GM04503 (cell line): ENCODE data around the gene BLOC1S2.
"Not testable (repeated sequence)": the region's sequence is repeated elsewhere in the genome, so short reads cannot be mapped to it uniquely, and the experiment has no call there.

Experiments
- DNase-seq: peaks from one replicate; pipeline ENCODE4 v3.0.0-alpha.2; 2012; ENCODE audit warnings: low read depth

The BLOC1S2 gene

DNA sequence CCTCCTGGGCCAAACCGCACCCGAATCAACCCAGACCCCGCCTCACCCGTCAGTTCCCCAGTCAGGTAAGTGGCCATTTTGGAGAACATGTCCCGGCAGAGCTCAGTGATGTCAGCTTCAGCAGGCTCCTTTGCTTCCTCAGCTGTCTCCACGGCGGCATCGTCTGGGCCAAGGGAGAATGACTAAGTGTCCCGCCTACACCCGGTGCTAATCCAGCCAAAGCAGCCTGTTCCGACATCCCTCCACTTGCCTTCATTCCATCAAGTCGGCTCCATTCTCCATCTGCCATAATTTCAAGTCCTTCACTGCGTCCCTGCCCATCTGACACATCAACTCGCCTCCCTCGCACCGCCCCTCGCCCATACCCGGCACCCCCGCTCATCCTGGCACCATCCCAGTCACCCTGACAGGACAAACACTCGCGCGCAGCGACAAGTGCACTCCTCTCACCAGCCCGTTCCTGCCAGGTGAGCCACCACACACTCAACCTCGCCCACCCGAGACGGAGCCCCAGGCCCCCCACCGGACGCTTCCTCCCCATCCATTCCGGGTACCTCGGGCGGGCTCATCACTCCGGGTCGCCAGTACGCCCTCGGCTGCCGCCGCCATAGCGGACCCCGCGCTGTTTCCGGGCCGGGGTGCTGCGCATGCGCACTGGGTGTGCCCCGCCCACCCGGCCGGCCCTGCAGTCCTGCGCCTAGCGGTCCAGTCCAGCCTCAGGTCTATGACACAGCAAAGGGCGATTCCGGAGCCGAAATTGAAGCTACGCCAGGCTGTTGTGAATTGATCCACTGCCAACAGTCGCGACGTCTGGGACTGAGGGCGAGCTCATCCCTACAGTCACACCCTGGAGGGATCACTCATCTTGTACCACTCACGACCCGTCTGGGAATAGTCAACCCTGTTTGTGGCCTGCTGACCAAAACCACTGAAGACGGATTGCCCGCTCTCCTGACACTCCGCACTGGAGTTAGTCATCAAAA, at the start of gene BLOC1S2:
BLOC1S2 (minus strand) TSS at position 630 of the 983 bp plus-strand sequence; CDS start at position 609, 21 bp downstream.
- DNase-seq = peak; percentile 68

DNA sequence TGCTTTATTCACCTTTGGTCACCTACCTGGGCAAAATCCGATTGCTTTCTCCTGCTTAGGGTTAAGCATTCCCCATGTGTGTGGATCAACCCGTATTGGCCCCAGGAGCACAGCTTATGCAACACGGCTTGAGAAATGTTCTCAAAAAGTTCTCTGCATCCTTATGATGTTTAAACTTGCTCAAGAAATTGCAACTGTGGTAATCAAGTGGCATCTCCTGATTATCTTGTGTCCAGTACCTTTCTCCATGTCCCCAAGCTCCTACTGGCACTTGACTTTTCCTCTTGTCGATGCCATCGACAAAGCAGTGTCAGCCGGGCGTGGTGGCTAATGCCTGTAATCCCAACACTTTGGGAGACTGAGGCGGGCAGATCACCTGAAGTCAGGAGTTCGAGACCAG, 48.3 kb upstream of the BLOC1S2 start:
- DNase-seq = no peak

DNA sequence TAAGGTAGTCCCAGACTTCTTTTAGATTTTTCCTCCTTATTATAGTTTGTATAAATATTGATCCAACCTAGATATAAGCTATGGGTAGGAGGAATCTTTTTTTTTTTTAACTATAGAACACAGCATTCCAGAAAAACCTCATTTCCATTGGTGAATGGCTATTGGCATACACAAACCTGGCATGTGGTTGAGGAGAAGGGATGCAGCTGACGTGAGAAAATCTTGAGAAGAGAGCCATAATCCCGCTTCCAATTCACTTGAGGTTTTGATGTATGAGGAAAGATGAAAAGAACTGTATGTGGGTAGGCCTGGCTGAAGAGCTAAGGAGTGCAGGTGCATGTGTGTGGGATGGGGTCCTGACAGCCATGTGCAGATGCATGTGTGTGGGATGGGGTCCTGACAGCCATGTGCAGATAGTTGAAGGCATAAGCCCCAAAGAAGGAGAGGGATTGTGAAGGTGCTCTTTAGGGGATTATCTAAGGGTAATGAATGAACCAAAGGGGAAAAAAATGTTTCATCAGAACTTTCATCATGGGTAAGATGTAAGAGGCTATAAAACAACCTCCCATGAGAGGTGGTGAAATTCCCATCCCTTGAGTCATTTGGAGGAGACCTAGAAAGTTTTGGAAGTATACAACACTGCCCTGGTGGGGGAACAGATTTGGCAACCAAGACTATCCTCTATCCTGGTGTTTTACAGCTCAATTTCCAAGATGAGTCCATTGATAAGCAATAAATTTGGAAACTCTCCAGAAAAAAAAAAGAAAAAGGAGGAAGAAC, 47.4 kb upstream of the BLOC1S2 start:
- no peak for DNase-seq

DNA sequence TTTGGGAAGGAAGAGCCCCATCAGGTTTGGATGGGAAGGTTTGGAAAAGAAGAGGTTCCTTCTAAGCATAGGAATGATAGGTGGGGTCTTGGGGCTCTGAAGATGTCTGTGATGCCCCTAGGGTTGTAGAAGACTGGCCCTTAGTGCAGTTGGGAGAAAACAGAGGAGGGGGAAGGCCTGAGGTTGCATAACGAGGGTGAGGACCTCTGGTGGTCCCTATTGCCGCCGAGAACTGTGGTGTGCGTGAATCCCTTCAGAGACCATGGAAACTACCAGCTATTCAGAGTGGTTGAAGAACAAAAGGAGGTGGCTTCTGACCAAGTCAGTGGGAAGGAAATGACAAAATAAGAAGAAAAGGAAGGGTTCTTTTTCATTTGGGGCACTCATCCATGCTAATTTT, 46.6 kb upstream of the BLOC1S2 start:
- no peak for DNase-seq

DNA sequence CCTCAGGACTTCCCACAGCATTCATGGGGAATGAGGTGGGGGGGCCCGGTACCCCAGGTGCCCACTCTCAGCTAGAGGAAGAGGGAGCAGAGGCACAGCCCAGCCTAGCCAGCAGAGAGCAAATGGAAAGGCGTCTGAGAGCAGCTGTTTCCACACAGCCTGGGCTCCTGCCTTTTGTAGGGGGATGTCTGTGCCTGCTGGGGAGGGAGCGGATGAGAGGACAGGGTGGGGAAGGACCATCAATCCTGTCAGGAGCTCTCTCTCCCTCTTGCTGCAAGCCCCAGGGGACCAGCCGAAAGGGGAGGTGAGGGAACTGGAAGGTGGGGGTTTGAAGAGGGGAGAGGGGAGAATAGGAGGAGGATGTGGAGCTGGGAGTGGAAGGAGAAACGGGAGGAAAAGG, 43.6 kb upstream of the BLOC1S2 start, which contains the start of gene PKD2L1:
PKD2L1 (minus strand) TSS at position 150 of the 400 bp plus-strand sequence; CDS start at position 25, 125 bp downstream.
- DNase-seq = no peak

DNA sequence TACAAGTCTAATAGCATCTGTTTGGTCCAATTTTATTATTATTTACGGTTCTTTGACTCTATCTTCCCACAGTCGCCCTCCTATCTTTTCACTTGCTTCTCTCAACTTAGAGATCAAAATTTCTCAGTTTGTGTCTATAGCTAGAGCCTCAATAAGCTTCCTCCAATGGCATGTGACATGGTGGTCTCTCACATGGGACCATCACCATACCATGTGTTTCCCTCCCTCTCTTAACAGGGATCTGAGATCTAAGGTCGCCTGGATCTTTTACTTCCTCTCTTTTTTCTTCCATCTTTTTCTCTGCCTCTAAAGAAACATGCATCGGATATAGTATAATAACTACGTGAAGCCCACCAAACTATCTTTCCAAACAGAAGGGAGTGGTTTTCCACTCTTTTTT, 41.7 kb upstream of the BLOC1S2 start:
- DNase-seq = no peak

DNA sequence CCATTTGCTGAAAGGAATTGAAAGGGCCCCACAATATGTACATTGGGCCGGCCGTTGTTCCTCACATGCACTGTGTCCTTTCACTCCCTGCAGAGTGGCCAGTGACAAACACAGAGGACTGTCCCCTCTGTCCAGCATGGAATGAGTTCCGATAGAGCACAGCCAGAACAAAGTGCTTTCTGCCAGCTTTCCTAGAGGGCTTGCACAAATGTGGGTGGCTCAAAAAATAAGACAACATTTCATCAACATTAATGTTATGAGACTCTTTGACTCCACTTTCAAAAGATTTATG, 41.2 kb upstream of the BLOC1S2 start:
- DNase-seq = no peak

- no peak for DNase-seq
Measured at GRCh38 chr10:100327007-100327717, 40.7 kb upstream of the BLOC1S2 start.

DNA sequence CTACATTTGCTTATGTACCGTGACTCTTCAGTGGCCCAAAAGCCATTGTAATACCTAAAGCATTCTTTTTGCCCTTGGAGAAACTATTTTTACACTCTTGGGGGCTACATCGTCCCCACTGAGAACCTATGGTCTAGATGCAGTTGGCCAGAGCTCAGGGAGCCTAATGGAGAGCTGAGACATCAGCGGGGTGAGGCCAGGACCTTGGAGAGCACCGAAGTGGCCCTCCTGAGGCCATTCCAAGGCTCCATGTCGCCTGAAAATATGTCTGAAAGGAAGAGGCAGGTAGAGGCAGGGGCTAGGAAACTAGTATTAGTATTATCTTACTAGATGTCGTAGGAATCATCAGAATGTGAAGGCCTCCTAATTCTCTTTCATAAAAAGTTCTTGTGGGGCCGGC, 38.7 kb upstream of the BLOC1S2 start:
- no peak for DNase-seq

DNA sequence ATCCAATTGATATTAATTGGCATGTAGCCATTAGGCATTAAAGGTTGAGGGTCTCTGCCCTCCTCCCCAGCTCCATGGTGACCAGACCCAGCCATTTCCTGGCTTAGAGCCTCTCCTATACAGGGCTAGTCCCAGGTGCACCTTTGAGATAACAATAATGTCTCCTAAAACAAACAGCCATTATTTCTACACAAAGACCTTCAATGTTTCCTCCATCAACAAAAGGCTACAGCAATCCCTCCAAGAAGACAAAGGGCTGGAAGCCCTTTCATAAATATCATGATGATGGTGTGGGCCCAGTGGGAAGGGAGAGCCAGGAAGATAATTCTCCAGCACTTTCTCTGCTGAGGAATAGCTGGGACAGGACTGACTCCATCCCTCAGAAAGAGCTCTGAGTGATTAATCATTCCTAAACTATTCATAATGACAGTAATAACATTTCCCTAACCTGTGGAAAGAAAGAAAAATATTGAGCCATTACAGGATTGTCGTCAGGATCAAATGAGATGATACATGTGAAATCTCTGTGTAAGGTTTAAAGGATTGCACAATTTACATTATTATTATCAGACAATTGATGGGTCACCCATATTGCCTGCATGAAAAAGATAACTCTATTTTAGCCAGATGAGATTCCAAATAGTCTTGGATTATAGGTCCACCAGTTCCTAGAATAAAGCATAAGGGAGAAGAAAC, 33.4 kb upstream of the BLOC1S2 start:
- no peak for DNase-seq

DNA sequence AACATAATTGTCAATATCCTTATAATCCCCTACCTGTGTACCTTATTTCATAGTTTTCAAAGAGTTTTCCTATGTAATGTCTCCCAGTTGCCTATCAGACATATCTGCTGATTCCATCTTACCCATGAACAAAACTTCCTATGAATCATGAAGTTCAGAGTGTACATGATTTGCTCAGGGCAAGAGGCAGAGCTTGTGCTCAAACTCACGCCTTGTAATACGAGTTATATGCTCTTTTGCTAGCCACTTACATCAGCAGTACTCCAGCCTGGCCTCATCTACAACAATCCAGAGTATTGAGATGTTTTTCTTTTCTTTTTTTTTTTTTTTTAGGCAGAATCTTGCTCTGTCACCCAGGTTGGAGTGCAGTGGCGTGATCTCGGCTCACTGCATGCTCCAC, 31.7 kb upstream of the BLOC1S2 start:
- DNase-seq = no peak

GRCh38 chr10:100315615-100316014, 29.1 kb upstream of the BLOC1S2 start:
- DNase-seq = no peak

DNA sequence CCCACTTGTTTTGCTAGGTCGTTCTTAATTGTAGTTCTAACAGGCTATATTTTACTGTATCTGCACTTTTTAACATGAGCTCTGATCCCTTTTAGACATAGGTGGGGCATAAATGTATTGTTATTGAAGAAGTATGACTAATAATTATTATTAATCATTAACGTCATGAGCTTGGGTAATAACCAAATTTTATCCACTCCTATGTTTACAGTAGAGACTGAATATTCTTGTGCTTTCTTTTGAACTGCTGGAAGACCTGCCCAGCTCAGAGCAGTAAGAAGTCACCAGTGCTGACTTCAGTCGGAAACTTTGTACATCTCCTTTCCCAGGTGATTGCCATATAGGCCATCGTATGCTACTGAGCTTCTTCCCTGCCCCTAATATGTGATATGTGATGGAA, 24.8 kb upstream of the BLOC1S2 start:
- no peak for DNase-seq

- DNase-seq = no peak
Measured at GRCh38 chr10:100307684-100308083, 21.2 kb upstream of the BLOC1S2 start.

GRCh38 chr10:100306861-100307260, 20.4 kb upstream of the BLOC1S2 start:
- DNase-seq = no peak

- no peak for DNase-seq
Measured at GRCh38 chr10:100304414-100304813, 17.9 kb upstream of the BLOC1S2 start.

DNA sequence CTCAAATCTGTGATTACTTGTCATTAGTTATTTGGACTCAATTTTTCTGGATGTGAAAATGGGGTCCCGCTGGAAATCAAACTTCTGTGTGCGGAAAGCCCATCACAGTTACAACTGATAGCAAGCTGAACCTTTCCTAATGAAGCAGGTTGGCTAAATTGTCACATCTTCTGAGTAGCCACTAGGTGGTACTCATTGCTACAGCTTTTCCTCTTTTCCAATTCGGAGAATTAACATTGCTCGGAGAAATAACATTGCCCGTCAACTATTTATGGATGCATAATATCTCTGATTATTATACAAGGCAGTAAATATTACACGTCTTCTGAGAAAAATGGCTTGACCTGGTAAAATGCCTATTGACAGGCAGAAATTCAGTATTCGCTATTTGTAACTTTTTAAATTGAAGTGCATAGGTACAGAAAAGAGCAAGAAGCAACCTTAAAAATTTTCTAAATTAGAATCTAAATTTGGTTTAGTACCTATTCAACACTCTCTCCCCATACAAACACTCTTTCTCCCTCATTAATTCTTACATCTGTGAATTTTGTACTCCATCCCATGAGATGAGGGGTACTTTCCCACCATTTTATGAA, 17.3 kb upstream of the BLOC1S2 start:
- no peak for DNase-seq

DNA sequence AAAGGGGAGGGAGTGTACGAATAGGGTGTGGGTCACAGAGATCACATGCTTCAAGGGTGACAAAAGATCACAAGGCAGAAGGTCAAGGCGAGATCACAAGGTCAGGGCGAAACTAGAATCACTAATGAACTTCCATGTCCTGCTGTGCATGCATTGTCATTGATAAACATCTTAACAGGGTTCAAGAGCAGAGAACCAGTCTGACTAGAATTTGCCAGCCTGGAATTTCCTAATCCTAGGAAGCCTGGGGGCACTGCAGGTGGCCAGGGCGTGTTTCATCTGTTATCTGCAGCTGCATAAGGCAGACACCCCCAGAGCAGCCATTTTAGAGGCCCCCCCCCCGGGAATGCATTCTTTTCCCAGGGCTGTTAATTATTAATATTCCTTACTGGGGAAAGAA, 14.6 kb upstream of the BLOC1S2 start:
- not testable (repeated sequence) for DNase-seq

- DNase-seq = no peak
Measured at GRCh38 chr10:100297242-100297641, 10.8 kb upstream of the BLOC1S2 start.

- no peak for DNase-seq
Measured at GRCh38 chr10:100293066-100293465, 6.6 kb upstream of the BLOC1S2 start.

DNA sequence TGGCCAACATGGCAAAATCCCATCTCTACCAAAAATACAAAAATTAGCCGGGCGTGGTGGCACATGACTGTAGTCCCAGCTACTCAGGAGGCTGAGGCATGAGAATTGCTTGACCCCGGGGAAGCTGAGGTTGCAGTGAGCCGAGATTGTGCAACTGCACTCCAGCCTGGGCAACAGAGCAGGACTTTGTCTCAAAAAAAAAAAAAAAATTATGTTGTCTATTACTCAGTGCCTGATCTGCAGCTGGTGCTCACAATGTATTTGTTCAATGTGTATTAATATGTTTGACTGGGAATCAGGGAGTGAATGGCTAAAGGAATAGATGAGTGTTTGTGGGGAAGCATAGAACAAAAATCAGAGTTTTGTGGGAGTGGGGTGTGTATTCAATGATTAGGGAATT, 5.8 kb upstream of the BLOC1S2 start:
- not testable (repeated sequence) for DNase-seq
